ENCODE measurements around the gene GRK4.

- TF ChIP-seq REST (IDR thresholded peaks at IDR 0.05; ENCODE audit: low read depth, low read length) (no peak), MAX (IDR thresholded peaks at IDR 0.05; ENCODE audit: low read depth) (no peak), EZH2phosphoT487 (IDR thresholded peaks at IDR 0.05; ENCODE audit: borderline replicate concordance, low read depth) (no peak)
Measured at GRCh38 chr4:3082925-3083515, 119.6 kb downstream of the GRK4 start.
